Activated B cell treated with CpG ODN at 0.5 μM for 24 hours (primary cell): Measurements from ENCODE around the gene GRIN3A. TPM values are rescaled to one million over a fixed set of nuclear protein-coding genes. Genes with fewer than 3 reads are reported as not detected.

Experiments used
- ATAC-seq: fragments of 200-7000 bp; cut with Tn5 transposase; one replicate; pipeline ENCODE4 v1.10.0; 2021; ENCODE audit warnings: low read depth, mild to moderate bottlenecking, moderate library complexity
- CTCF ChIA-PET: fragments of 350-600 bp; sonication (Branson Sonifier 250); formaldehyde crosslinking; loops from one replicate; lab custom pipeline; 2021; ENCODE audit warnings: antibody characterized with exemption; lab: Charles Lee
- POLR2A ChIA-PET: fragments of 350-600 bp; sonication (Branson Sonifier 250); formaldehyde crosslinking; loops from one replicate; lab custom pipeline; 2021; ENCODE audit warnings: antibody characterized with exemption; lab: Charles Lee
- DNase-seq: peaks from one replicate; pipeline ENCODE4 v3.0.0; 2022
- H3K27ac Mint-ChIP-seq: one replicate; pipeline ENCODE4 v1.8.0; 2020; ENCODE audit warnings: mixed read lengths
- H3K27me3 Mint-ChIP-seq: one replicate; pipeline ENCODE4 v1.8.0; 2021; ENCODE audit warnings: mixed read lengths
- H3K36me3 Mint-ChIP-seq: one replicate; pipeline ENCODE4 v1.8.0; 2021; ENCODE audit warnings: low read depth, mixed read lengths
- H3K4me1 Mint-ChIP-seq: one replicate; pipeline ENCODE4 v1.8.0; 2021; ENCODE audit warnings: mixed read lengths
- H3K4me3 Mint-ChIP-seq: one replicate; pipeline ENCODE4 v1.8.0; 2020; ENCODE audit warnings: mild to moderate bottlenecking, mixed read lengths
- H3K9me3 Mint-ChIP-seq: one replicate; pipeline ENCODE4 v1.8.0; 2020; ENCODE audit warnings: mixed read lengths
- intact Hi-C: fragments of 100-400 bp; cut with micrococcal nuclease; formaldehyde crosslinking; loops from one replicate; pipeline ENCODE4 v1.15.1; 2024
- total RNA-seq: library from RNA; stranded (reverse); gene quantifications from 2 replicates; pipeline ENCODE4 v1.2.3, GENCODE V29; 2022
- TF ChIP-seq, protein P1 (sequence below): fragments of 200-600 bp; IDR thresholded peaks from one replicate; pipeline ENCODE4 v1.8.0; 2022; ENCODE audit warnings: antibody characterized with exemption, mild to moderate bottlenecking

GRIN3A gene
- total RNA-seq, 1 donor from 2014 or later, result not detected

DNA sequence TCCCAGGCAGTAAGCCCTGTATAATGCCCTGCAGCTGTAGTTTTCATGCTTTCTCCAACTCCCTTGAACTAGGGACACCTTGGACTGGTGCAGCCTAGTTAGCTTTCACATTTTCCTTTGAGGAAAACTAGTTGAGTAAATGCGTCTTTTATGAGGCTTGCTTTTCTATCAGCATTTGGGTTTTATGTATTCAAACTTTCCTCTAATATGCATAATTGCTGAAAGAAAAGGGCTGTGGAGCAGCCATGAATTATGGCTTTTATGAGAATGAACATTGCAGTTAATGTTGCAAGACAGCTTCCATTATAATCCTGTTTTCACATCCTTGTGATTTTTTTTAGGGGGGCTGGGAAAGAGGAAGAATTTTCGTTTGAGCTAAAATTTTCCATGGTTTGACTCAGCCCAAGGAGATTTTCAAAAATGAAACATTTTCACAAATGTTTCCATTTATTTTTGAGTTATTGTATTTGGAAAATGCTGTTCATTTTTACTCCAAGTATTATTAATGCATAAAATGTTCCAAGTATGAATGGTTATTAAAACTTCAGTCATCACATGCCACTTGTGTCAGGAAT lies 85.8 kb downstream of the GRIN3A start:
- H3K36me3 Mint-ChIP-seq, result no peaks in the 10 kb centered on the region
- ATAC-seq (no peak), DNase-seq (no peak)
- no peak overlapping the region for H3K4me3 Mint-ChIP-seq
- ChIA-PET CTCF (no interaction called here), POLR2A (no interaction called here)
- no peak overlapping the region for H3K27ac Mint-ChIP-seq
- TF ChIP-seq, protein P1, sequence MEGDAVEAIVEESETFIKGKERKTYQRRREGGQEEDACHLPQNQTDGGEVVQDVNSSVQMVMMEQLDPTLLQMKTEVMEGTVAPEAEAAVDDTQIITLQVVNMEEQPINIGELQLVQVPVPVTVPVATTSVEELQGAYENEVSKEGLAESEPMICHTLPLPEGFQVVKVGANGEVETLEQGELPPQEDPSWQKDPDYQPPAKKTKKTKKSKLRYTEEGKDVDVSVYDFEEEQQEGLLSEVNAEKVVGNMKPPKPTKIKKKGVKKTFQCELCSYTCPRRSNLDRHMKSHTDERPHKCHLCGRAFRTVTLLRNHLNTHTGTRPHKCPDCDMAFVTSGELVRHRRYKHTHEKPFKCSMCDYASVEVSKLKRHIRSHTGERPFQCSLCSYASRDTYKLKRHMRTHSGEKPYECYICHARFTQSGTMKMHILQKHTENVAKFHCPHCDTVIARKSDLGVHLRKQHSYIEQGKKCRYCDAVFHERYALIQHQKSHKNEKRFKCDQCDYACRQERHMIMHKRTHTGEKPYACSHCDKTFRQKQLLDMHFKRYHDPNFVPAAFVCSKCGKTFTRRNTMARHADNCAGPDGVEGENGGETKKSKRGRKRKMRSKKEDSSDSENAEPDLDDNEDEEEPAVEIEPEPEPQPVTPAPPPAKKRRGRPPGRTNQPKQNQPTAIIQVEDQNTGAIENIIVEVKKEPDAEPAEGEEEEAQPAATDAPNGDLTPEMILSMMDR, result no peak
- H3K27me3 Mint-ChIP-seq, result no peaks in the 10 kb centered on the region
- H3K4me1 Mint-ChIP-seq, result no peaks in the 10 kb centered on the region
- H3K9me3 Mint-ChIP-seq, result no peaks in the 10 kb centered on the region
- intact Hi-C loops, result no loop called here

DNA sequence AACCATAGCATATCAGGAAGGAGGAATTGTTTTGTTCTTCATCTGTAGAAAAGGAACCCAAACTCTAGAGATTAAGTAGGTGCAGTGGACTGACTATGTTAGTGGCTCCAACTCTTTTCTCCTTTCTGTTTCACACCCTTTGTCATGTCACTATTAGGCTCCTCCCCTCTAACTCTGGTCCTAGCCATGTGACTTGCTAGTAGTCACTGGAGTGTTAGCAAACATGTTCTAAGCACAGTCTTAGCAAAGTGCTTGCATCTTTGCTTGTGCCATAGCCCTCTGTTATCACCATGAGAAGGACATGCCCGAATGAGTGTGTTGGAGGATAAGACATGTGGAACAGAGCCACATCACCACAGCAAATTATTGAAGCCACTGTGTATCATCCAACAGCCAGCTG lies 88.3 kb downstream of the GRIN3A start:
- ATAC-seq, result no peak
- H3K4me1 Mint-ChIP-seq, result no peaks in the 10 kb centered on the region
- CTCF ChIA-PET, result no interaction called here
- no peak overlapping the region for H3K27ac Mint-ChIP-seq
- DNase-seq, result no peak
- intact Hi-C loops, result no loop called here
- H3K27me3 Mint-ChIP-seq, result no peaks in the 10 kb centered on the region
- H3K9me3 Mint-ChIP-seq, result peaks cover 2% of the 10 kb centered on the region
- H3K36me3 Mint-ChIP-seq, result no peaks in the 10 kb centered on the region
- TF ChIP-seq, protein P1, result no peak
- H3K4me3 Mint-ChIP-seq, result no peak overlapping the region
- POLR2A ChIA-PET, result no interaction called here

DNA sequence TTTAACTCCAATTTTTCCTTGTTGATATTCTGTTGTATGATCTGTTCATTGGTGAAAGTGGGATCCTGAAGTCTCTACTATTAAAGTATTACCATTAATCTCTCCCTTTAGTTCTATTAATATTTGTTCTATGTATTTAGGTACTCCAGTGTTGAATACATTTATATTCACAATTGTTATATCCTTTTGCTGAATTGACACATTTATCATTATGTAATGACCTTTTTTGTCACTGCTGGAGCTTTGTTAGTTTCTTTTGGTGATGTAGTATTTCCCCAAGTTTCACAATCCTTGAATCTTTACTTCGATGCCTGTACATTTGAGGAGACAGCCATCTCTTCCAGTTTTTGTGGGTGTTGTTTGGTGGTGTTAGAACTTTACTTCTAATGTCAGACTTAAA lies 90.0 kb downstream of the GRIN3A start:
- DNase-seq, result no peak
- ChIA-PET POLR2A (no interaction called here), CTCF (no interaction called here)
- Mint-ChIP-seq H3K4me1 (no peaks in the 10 kb centered on the region), H3K4me3 (no peak overlapping the region), H3K36me3 (no peaks in the 10 kb centered on the region), H3K9me3 (peaks cover 3% of the 10 kb centered on the region), H3K27me3 (no peaks in the 10 kb centered on the region), H3K27ac (no peak overlapping the region)
- TF ChIP-seq, protein P1, result no peak
- no peak for ATAC-seq
- intact Hi-C loops, result no loop called here

DNA sequence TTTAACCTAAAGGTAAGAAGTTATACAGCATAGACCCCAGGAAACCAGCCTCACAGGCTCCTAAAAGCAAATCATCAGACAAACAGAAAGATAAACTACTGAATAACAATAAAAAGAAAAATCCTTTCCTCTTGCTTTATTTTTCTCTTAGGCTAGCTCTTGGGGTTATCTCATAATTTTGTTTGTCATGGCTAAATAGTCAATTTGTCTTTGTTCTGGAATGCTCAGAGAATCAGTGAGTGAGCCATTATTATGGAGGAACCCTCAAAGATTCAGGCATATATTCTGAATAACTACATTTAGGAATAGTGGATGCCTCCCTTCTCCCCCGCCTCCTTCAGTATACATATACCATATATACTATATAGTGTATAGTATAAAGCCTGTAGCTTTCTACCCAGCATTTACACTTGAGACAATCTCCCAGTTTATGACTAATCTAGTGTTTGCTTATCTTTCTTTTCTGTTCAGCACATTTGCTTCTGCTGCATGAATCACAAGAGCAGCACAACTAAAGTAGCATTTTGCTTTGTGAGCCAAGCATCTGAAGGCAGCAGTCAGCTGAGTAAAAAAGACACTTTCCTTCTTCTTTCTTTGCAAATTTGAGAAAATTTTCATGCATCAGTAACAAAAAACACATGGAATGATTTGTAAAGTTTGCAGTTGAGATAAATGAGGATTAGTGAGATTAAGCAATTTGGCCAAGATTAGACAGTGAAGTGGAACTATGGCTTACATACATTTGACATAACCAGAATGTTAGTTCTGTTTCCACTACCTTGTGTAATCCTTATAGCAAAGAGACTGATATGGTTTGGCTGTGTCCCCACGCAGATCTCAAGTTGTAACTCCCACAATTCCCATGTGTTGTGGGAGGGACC lies 98.4 kb downstream of the GRIN3A start:
- POLR2A ChIA-PET, result no interaction called here
- intact Hi-C loops, result no loop called here
- Mint-ChIP-seq H3K4me3 (no peak overlapping the region), H3K4me1 (no peaks in the 10 kb centered on the region), H3K27me3 (no peaks in the 10 kb centered on the region), H3K9me3 (peaks cover 7% of the 10 kb centered on the region), H3K27ac (no peak overlapping the region), H3K36me3 (no peaks in the 10 kb centered on the region)
- DNase-seq (no peak), ATAC-seq (no peak)
- CTCF ChIA-PET, result no interaction called here
- TF ChIP-seq, protein P1, result no peak

GRCh38 chr9:101639311-101639710 lies 99.1 kb downstream of the GRIN3A start:
- ChIA-PET CTCF (no interaction called here), POLR2A (no interaction called here)
- no peak for DNase-seq
- H3K27me3 Mint-ChIP-seq, result no peaks in the 10 kb centered on the region
- H3K27ac Mint-ChIP-seq, result no peak overlapping the region
- TF ChIP-seq, protein P1, result no peak
- H3K4me3 Mint-ChIP-seq, result no peak overlapping the region
- H3K4me1 Mint-ChIP-seq, result no peaks in the 10 kb centered on the region
- no peaks in the 10 kb centered on the region for H3K36me3 Mint-ChIP-seq
- no peak for ATAC-seq
- H3K9me3 Mint-ChIP-seq, result peaks cover 6% of the 10 kb centered on the region
- intact Hi-C loops, result no loop called here
